VCaP (cell line): Measurements from ENCODE around the gene MMD2.

ENCODE experiments used
- H3K27ac ChIP-seq: fragments of 450-650 bp; 2 replicates; pipeline ENCODE4 v1.5.1; 2017
- CTCF ChIP-seq: fragments of 450-650 bp; conservative IDR thresholded peaks from 2 replicates; pipeline ENCODE4 v1.5.1; 2017; ENCODE audit warnings: mild to moderate bottlenecking, moderate library complexity

MMD2 gene

GRCh38 chr7:4880218-4880617, 78.8 kb downstream of the MMD2 start:
- TF ChIP-seq CTCF: no peak
- H3K27ac ChIP-seq: no peak overlapping the region

GRCh38 chr7:4879396-4880081, 79.4 kb downstream of the MMD2 start:
- TF ChIP-seq CTCF: no peak
- no peak overlapping the region for H3K27ac ChIP-seq

- no peak for TF ChIP-seq CTCF
- no peak overlapping the region for H3K27ac ChIP-seq
These were observed 80.4 kb downstream of the MMD2 start for GRCh38 chr7:4878336-4879335.

- TF ChIP-seq CTCF: no peak
- no peak overlapping the region for H3K27ac ChIP-seq
These were observed 82.4 kb downstream of the MMD2 start for GRCh38 chr7:4876586-4876985.

GRCh38 chr7:4875391-4875790, 83.6 kb downstream of the MMD2 start:
- H3K27ac ChIP-seq: no peak overlapping the region
- TF ChIP-seq CTCF: no peak

- no peak overlapping the region for H3K27ac ChIP-seq
- no peak for TF ChIP-seq CTCF
These were observed 85.7 kb downstream of the MMD2 start for GRCh38 chr7:4873071-4873944.
